ENCODE results near the gene SCN8A. TPM values are rescaled to one million over a fixed set of nuclear protein-coding genes. Genes with fewer than 3 reads are reported as not detected.

SCN8A gene
- total and polyA plus RNA-seq, 2 donors = 0.21 to 0.57 TPM

GRCh38 chr12:51852404-51853137 is 261.5 kb downstream of the SCN8A start:
- WGBS = 96% methylated on average over 5 of the region's 5 CpGs
- Histone ChIP-seq H3K4me3 (ENCODE audit: low read length in 2 of 2) (no peak overlapping the region), H3K27ac (ENCODE audit: low read depth in 1 of 2, low read length in 1 of 2) (no peak overlapping the region), H3K4me1 (ENCODE audit: control insufficient read depth in 2 of 2, insufficient read depth in 2 of 2, low read length in 2 of 2) (peaks cover 0 to 13% of the 10 kb centered on the region in 2 donors), H3K27me3 (ENCODE audit: control insufficient read depth in 2 of 2, insufficient read depth in 1 of 2, low read length in 1 of 2) (peaks cover 22 to 77% of the 10 kb centered on the region in 2 donors), H3K36me3 (ENCODE audit: control insufficient read depth in 2 of 2, insufficient read depth in 2 of 2, low read length in 1 of 2) (no peaks in the 10 kb centered on the region), H3K9me3 (ENCODE audit: control insufficient read depth in 2 of 2, insufficient read depth in 1 of 2, low read length in 1 of 2) (peaks cover under 1 to 3% of the 10 kb centered on the region in 2 donors)
- DNase-seq (ENCODE audit: low read depth in 6 of 9, low spot score in 9 of 9) = no peak

DNA sequence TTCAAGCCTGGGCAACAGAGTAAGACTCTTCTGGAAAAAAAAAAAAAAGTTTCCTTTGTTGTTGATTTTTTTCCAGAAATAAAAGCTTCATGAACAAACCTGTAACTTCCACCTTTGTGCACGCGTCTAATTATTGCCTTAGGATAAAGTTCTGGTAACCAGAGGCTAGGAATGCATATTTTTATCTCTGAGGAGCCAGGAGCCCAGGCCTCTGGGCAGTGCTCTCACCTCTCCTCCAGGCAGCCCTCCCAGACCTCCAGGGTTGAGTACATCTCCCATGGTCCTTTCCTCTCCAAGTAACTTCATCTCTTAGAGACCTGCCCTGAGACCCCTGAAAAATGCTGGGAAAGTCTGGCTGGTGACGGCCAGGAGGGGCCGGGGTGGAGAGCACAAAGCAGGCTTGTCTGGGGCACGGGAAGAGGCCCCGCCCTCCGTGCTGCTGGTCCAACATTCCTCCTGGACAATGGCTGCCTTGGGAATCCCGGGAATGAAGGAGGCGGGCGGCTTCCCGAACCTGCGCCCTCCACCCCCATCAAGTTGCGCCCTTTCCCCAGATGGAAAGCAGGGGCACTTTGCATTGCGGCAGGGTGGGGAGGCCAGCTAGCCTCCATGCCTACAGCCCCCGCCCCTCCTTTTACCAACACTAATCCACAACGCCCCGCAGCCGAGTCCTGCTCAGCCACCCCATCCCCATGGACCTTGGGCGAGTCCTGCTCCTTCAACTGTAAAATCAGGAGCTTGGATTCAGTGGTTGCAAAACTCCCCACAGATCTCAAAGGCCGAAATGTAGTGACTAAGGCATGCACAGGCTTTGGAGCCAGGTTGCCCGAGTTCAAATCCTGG is 264.8 kb downstream of the SCN8A start:
- no peak overlapping the region for H3K27ac ChIP-seq (ENCODE audit: low read depth in 1 of 2, low read length in 1 of 2)
- DNase-seq (ENCODE audit: low read depth in 6 of 9, low spot score in 9 of 9) = no peak
- 90% methylated on average over 21 of the region's 21 CpGs for WGBS
- H3K4me1 ChIP-seq (ENCODE audit: control insufficient read depth in 2 of 2, insufficient read depth in 2 of 2, low read length in 2 of 2) = peaks cover 0 to 7% of the 10 kb centered on the region in 2 donors
- H3K9me3 ChIP-seq (ENCODE audit: control insufficient read depth in 2 of 2, insufficient read depth in 1 of 2, low read length in 1 of 2) = no peaks in the 10 kb centered on the region
- H3K36me3 ChIP-seq (ENCODE audit: control insufficient read depth in 2 of 2, insufficient read depth in 2 of 2, low read length in 1 of 2) = no peaks in the 10 kb centered on the region
- H3K4me3 ChIP-seq (ENCODE audit: low read length in 2 of 2) = no peak overlapping the region
- H3K27me3 ChIP-seq (ENCODE audit: control insufficient read depth in 2 of 2, insufficient read depth in 1 of 2, low read length in 1 of 2) = peaks cover 2 to 48% of the 10 kb centered on the region in 2 donors

DNA sequence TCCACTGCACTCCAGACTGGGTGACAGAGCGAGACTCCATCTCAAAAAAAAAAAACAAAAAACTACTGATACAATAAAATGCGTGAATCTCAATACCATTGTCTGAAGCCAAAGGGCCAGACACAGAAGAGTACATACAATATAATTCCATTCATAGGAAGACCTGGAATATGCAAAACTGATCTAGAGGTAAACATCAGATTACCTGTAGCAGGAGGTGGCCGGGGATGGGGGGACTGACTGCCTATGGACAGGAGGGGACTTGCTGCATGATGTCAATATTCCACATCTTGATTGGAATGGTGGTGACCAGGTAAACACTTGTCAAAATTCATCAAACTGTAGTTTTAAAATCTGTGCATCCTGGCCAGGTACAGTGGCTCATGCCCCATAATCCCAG is 270.0 kb downstream of the SCN8A start:
- H3K9me3 ChIP-seq (ENCODE audit: control insufficient read depth in 2 of 2, insufficient read depth in 1 of 2, low read length in 1 of 2) = peaks cover 0 to 2% of the 10 kb centered on the region in 2 donors
- no peaks in the 10 kb centered on the region for H3K36me3 ChIP-seq (ENCODE audit: control insufficient read depth in 2 of 2, insufficient read depth in 2 of 2, low read length in 1 of 2)
- H3K4me3 ChIP-seq (ENCODE audit: low read length in 2 of 2) = no peak overlapping the region
- 98% methylated on average over 3 of the region's 3 CpGs for WGBS
- peaks cover 5 to 64% of the 10 kb centered on the region in 2 donors for H3K27me3 ChIP-seq (ENCODE audit: control insufficient read depth in 2 of 2, insufficient read depth in 1 of 2, low read length in 1 of 2)
- peaks cover 9 to 17% of the 10 kb centered on the region in 2 donors for H3K4me1 ChIP-seq (ENCODE audit: control insufficient read depth in 2 of 2, insufficient read depth in 2 of 2, low read length in 2 of 2)
- no peak for DNase-seq (ENCODE audit: low read depth in 6 of 9, low spot score in 9 of 9)
- H3K27ac ChIP-seq (ENCODE audit: low read depth in 1 of 2, low read length in 1 of 2) = no peak overlapping the region

Other genes with a start within 250 kb of the SCN8A start
- gene CELA1, start 244.6 kb upstream of the SCN8A start, total RNA-seq = 0.09 TPM
- gene CELA1, start 244.6 kb upstream of the SCN8A start, polyA plus RNA-seq = 0.71 TPM
- 12.3 TPM for gene GALNT6, start 199.8 kb upstream of the SCN8A start, total RNA-seq
- 3.7 TPM for gene GALNT6, start 199.8 kb upstream of the SCN8A start, polyA plus RNA-seq
- gene SLC4A8, start 166.4 kb upstream of the SCN8A start, total RNA-seq = 1.7 TPM
- 1.2 TPM for gene SLC4A8, start 166.4 kb upstream of the SCN8A start, polyA plus RNA-seq